ENCODE data around the gene CNTNAP2.

Gene CNTNAP2

GRCh38 chr7:147171013-147171391 lies 1054.4 kb downstream of the CNTNAP2 start:
- CTCF ChIA-PET, result no interaction called here

GRCh38 chr7:147173883-147174282 lies 1057.3 kb downstream of the CNTNAP2 start:
- H3K4me1 ChIP-seq (ENCODE audit: control insufficient read depth, insufficient read depth, low read length), result no peaks in the 10 kb centered on the region
- no peak overlapping the region for H3K4me3 ChIP-seq (ENCODE audit: low read depth, low read length)
- no peak overlapping the region for H3K27ac ChIP-seq (ENCODE audit: extremely low read depth, low read depth, low read length)
- POLR2A ChIA-PET, result no interaction called here
- CTCF ChIA-PET, result no interaction called here
- no peaks in the 10 kb centered on the region for H3K9me3 ChIP-seq (ENCODE audit: control insufficient read depth, insufficient read depth, low read depth, low read length)
- TF ChIP-seq INSM2 (tag by site-specific recombination; IDR thresholded peaks at IDR 0.05), result no peak
- H3K36me3 ChIP-seq (ENCODE audit: control insufficient read depth in 2 of 2, insufficient read depth in 1 of 2, low read length in 2 of 2), result no peaks in the 10 kb centered on the region

More at GRCh38 chr7:147171013-147171391, 1054.4 kb downstream of the CNTNAP2 start:
- no peaks in the 10 kb centered on the region for H3K4me1 ChIP-seq (ENCODE audit: control insufficient read depth, insufficient read depth, low read length)
- TF ChIP-seq ZNF585B (tag by site-specific recombination; IDR thresholded peaks at IDR 0.05) (no peak), ZBTB17 (tag by site-specific recombination; IDR thresholded peaks at IDR 0.05) (no peak), ZNF248 (tag by site-specific recombination; IDR thresholded peaks at IDR 0.05) (no peak), ZNF792 (tag by site-specific recombination; IDR thresholded peaks at IDR 0.05) (no peak), ZNF37A (tag by site-specific recombination; IDR thresholded peaks at IDR 0.05) (no peak), YY1 (tag by site-specific recombination; IDR thresholded peaks at IDR 0.05) (no peak), ZNF16 (tag by site-specific recombination; IDR thresholded peaks at IDR 0.05; ENCODE audit: low read depth) (no peak), ZNF239 (tag by site-specific recombination; IDR thresholded peaks at IDR 0.05) (no peak), KLF10 (tag by site-specific recombination; IDR thresholded peaks at IDR 0.05) (no peak), ZNF548 (tag by site-specific recombination; IDR thresholded peaks at IDR 0.05) (no peak)
- H3K4me3 ChIP-seq (ENCODE audit: low read depth, low read length), result no peak overlapping the region
- H3K27ac ChIP-seq (ENCODE audit: extremely low read depth, low read depth, low read length), result no peak overlapping the region
- POLR2A ChIA-PET, result no interaction called here
- no peaks in the 10 kb centered on the region for H3K9me3 ChIP-seq (ENCODE audit: control insufficient read depth, insufficient read depth, low read depth, low read length)
- H3K36me3 ChIP-seq (ENCODE audit: control insufficient read depth in 2 of 2, insufficient read depth in 1 of 2, low read length in 2 of 2), result no peaks in the 10 kb centered on the region

- Histone ChIP-seq H3K4me1 (ENCODE audit: control insufficient read depth, insufficient read depth, low read length) (no peaks in the 10 kb centered on the region), H3K4me3 (ENCODE audit: low read depth, low read length) (no peak overlapping the region), H3K27ac (ENCODE audit: extremely low read depth, low read depth, low read length) (no peak overlapping the region), H3K36me3 (ENCODE audit: control insufficient read depth in 2 of 2, insufficient read depth in 1 of 2, low read length in 2 of 2) (no peaks in the 10 kb centered on the region), H3K9me3 (ENCODE audit: control insufficient read depth, insufficient read depth, low read depth, low read length) (no peaks in the 10 kb centered on the region)
- CTCF ChIA-PET, result interaction anchor here (0.6 to 0.7 kb wide), 3 partner anchors 11 to 744 kb away, joined by 3 read pairs; no protein-coding TSS in a partner anchor
- POLR2A ChIA-PET, result no interaction called here
- no peak for TF ChIP-seq YY2 (tag by site-specific recombination; IDR thresholded peaks at IDR 0.05)
- TF ChIP-seq ZNF394 (tag by site-specific recombination; IDR thresholded peaks at IDR 0.05; ENCODE audit: borderline replicate concordance), result no peak
These were observed 1066.3 kb downstream of the CNTNAP2 start for GRCh38 chr7:147182874-147183273.

- ChIA-PET POLR2A (no interaction called here), CTCF (interaction anchor here (0.6 to 0.7 kb wide), 3 partner anchors 11 to 745 kb away, joined by 3 read pairs; no protein-coding TSS in a partner anchor)
- no peak for TF ChIP-seq OVOL3 (tag by site-specific recombination; IDR thresholded peaks at IDR 0.05)
- TF ChIP-seq GFI1B (tag by site-specific recombination; IDR thresholded peaks at IDR 0.05), result no peak
- TF ChIP-seq ZNF561 (tag by site-specific recombination; IDR thresholded peaks at IDR 0.05; ENCODE audit: borderline replicate concordance), result no peak
- TF ChIP-seq ZNF623 (tag by site-specific recombination; IDR thresholded peaks at IDR 0.05), result no peak
- no peak for TF ChIP-seq ZBTB7A (tag by site-specific recombination; IDR thresholded peaks at IDR 0.05; ENCODE audit: low read depth)
- no peak for TF ChIP-seq ZNF16 (tag by site-specific recombination; IDR thresholded peaks at IDR 0.05; ENCODE audit: low read depth)
- no peak for TF ChIP-seq ZNF629 (tag by site-specific recombination; IDR thresholded peaks at IDR 0.05)
- TF ChIP-seq ZNF391 (tag by site-specific recombination; IDR thresholded peaks at IDR 0.05; ENCODE audit: borderline replicate concordance, low read depth), result no peak
- no peak for TF ChIP-seq ZNF558 (tag by site-specific recombination; IDR thresholded peaks at IDR 0.05)
- no peak for TF ChIP-seq ZNF530 (tag by site-specific recombination; IDR thresholded peaks at IDR 0.05; ENCODE audit: low read depth)
- TF ChIP-seq ZNF596 (tag by site-specific recombination; IDR thresholded peaks at IDR 0.05), result no peak
- TF ChIP-seq ZNF121 (tag by site-specific recombination; IDR thresholded peaks at IDR 0.05), result no peak
- Histone ChIP-seq H3K36me3 (ENCODE audit: control insufficient read depth in 2 of 2, insufficient read depth in 1 of 2, low read length in 2 of 2) (no peaks in the 10 kb centered on the region), H3K4me1 (ENCODE audit: control insufficient read depth, insufficient read depth, low read length) (no peaks in the 10 kb centered on the region), H3K4me3 (ENCODE audit: low read depth, low read length) (no peak overlapping the region), H3K27ac (ENCODE audit: extremely low read depth, low read depth, low read length) (no peak overlapping the region), H3K9me3 (ENCODE audit: control insufficient read depth, insufficient read depth, low read depth, low read length) (no peaks in the 10 kb centered on the region)
These were observed 1066.7 kb downstream of the CNTNAP2 start for GRCh38 chr7:147183276-147183675.
